HepG2 (cell line): ENCODE measurements around the gene PC. TPM values are rescaled to one million over a fixed set of nuclear protein-coding genes. Genes with fewer than 3 reads are reported as not detected.
A peak's percentile ranks its signal among the peaks of the same experiment; 100 is the strongest.

Experiments
- ATAC-seq: fragments of 200-7000 bp; cut with Tn5 transposase; 3 replicates; pipeline ENCODE4 v1.9.1; 2020; ENCODE audit warnings: mild to moderate bottlenecking, moderate library complexity
- BruUV-seq: library from RNA; stranded (reverse); fragments of 400-500 nt; replicated peaks from 2 replicates; lab custom pipeline; 2021; lab: Mats Ljungman, UMichigan
- CTCF ChIA-PET: fragments of 300-600 bp; formaldehyde crosslinking; extraction: SDS; loops from one replicate; lab custom pipeline; 2021; ENCODE audit warnings: low total read pairs, inconsistent platforms, low intra/inter-chr PET ratio; lab: Yijun Ruan, JAX
- POLR2A ChIA-PET: fragments of 350-600 bp; sonication (Branson Sonifier 250); formaldehyde crosslinking; loops from one replicate; lab custom pipeline; 2020; ENCODE audit warnings: antibody characterized with exemption, inconsistent platforms; lab: Yijun Ruan, JAX
- DNase-seq: peaks from one replicate; pipeline ENCODE4 v3.0.0-alpha.2; 2015; ENCODE audit warnings: low spot score
- FAIRE-seq: peaks from 3 replicates; lab custom pipeline; 2011; peaks lifted over from hg19 to GRCh38; lab: Jason Lieb, UNC
- H2AFZ ChIP-seq: one replicate; pipeline ENCODE4 v1.6.1; 2011; ENCODE audit warnings: low read length, inconsistent platforms
- H3K27ac ChIP-seq: fragments of 300-600 bp; 3 replicates; pipeline ENCODE4 v1.8.0; 2011; ENCODE audit warnings: mixed run types, mild to moderate bottlenecking, mixed read lengths, low read length, inconsistent platforms; ENCODE audit not compliant: insufficient read depth; ENCODE audit errors: extremely low read length
- H3K27me3 ChIP-seq, 2 experiments: fragments of 200-600 bp in 1 of 2; 2 replicates in 1 of 2; 3 replicates in 1 of 2; pipeline versions ENCODE4 v1.6.0 to v1.8.0; 2011; ENCODE audit warnings: low read length in 2 of 2, mild to moderate bottlenecking in 2 of 2, moderate library complexity in 2 of 2, inconsistent platforms in 1 of 2; ENCODE audit not compliant: insufficient read depth in 2 of 2, control insufficient read depth in 1 of 2
- H3K36me3 ChIP-seq, 2 experiments: fragments of 200-600 bp in 1 of 2; replicated peaks in 1 of 2; 2 replicates in 1 of 2; 3 replicates in 1 of 2; pipeline versions ENCODE4 v1.5.1 to v1.8.0; 2011; ENCODE audit warnings: low read length in 2 of 2, inconsistent platforms in 1 of 2; ENCODE audit not compliant: insufficient read depth in 2 of 2, control insufficient read depth in 1 of 2
- H3K4me1 ChIP-seq: 2 replicates; pipeline ENCODE4 v1.5.1; 2012; ENCODE audit warnings: low read length, inconsistent platforms; ENCODE audit not compliant: insufficient read depth
- H3K4me2 ChIP-seq: 2 replicates; pipeline ENCODE4 v1.6.0; 2011; ENCODE audit warnings: low read depth, low read length, inconsistent platforms
- H3K4me3 ChIP-seq, 3 experiments: fragments of 200-600 bp in 1 of 3; sonication (generic), shearing (Covaris generic) in 1 of 3; replicated peaks in 1 of 3; 2 replicates each; pipeline ENCODE4 v1.5.1; 2011 to 2016; ENCODE audit warnings: low read length in 3 of 3, inconsistent platforms in 2 of 3, low read depth in 2 of 3, mild to moderate bottlenecking in 2 of 3, control low read depth in 1 of 3, mixed read lengths in 1 of 3; ENCODE audit not compliant: insufficient read depth in 1 of 3
- H3K79me2 ChIP-seq: one replicate; pipeline ENCODE4 v1.6.1; 2011; ENCODE audit warnings: low read length, inconsistent platforms; ENCODE audit not compliant: insufficient read depth
- H3K9ac ChIP-seq: 2 replicates; pipeline ENCODE4 v1.6.0; 2011; ENCODE audit warnings: mild to moderate bottlenecking, low read depth, low read length, inconsistent platforms; ENCODE audit not compliant: insufficient read depth
- H3K9me3 ChIP-seq: 2 replicates; pipeline ENCODE4 v1.5.1; 2012; ENCODE audit warnings: mild to moderate bottlenecking, low read length
- H4K20me1 ChIP-seq: 2 replicates; pipeline ENCODE4 v1.6.0; 2011; ENCODE audit warnings: inconsistent platforms, mild to moderate bottlenecking, low read length, moderate library complexity; ENCODE audit not compliant: insufficient read depth
- AGO2 ChIP-seq: fragments of 200-400 bp; formaldehyde crosslinking; optimal IDR thresholded peaks from 2 replicates; pipeline ENCODE3; 2017; ENCODE audit warnings: mild to moderate bottlenecking, low read depth, low read length, moderate library complexity
- POLR2A ChIP-seq, 2 experiments: IDR thresholded peaks; 2 replicates each; pipeline ENCODE4 v1.6.1; 2011; ENCODE audit warnings: low read depth in 2 of 2, low read length in 2 of 2, mild to moderate bottlenecking in 1 of 2, moderate library complexity in 1 of 2; ENCODE audit not compliant: insufficient read depth in 1 of 2
- RBM22 ChIP-seq: fragments of 200-400 bp; formaldehyde crosslinking; optimal IDR thresholded peaks from 2 replicates; pipeline ENCODE3; 2017; ENCODE audit warnings: mild to moderate bottlenecking, low read length, moderate library complexity
- RFX3 ChIP-seq: IDR thresholded peaks from 2 replicates; pipeline ENCODE4 v1.6.1; 2016; ENCODE audit warnings: missing biosample characterization, missing genetic modification reagents
- ZNF124 ChIP-seq: sonication (generic); formaldehyde crosslinking; IDR thresholded peaks from 2 replicates; pipeline ENCODE4 v1.4.0; 2020; ENCODE audit warnings: missing genetic modification reagents
- ZNF589 ChIP-seq: sonication (generic); formaldehyde crosslinking; conservative IDR thresholded peaks from 2 replicates; pipeline ENCODE4 v1.8.0; 2022; ENCODE audit warnings: mild to moderate bottlenecking, moderate library complexity, missing genetic modification reagents
- WGBS: methylation state at CpG from one replicate; pipeline ENCODE4 v1.1.6; 2017; ENCODE audit warnings: low lambda C conversion rate; 5-methylcytosine and 5-hydroxymethylcytosine counted together
- in situ Hi-C: cut with HindIII; loops from 2 replicates; pipeline ENCODE4 v1.10.0; 2017; ENCODE audit warnings: low pct_unique_long_range_greater_than_20kb; ENCODE audit not compliant: extremely low pct_ligation_motif_present
- intact Hi-C: fragments of 100-400 bp; cut with micrococcal nuclease; formaldehyde crosslinking; loops from one replicate; pipeline ENCODE4 v1.10.0; 2022; ENCODE audit not compliant: unreplicated experiment
- polyA plus RNA-seq, 8 experiments: library from polyadenylated mRNA; depleted of rRNA in 3 of 8; stranded (reverse) in 7 of 8; unstranded in 1 of 8; fragments of >200 nt; fragmentation: Illumina TruSeq in 4 of 8; extraction: Trizol in 4 of 8; gene quantifications; 2 replicates each; pipeline versions ENCODE4 v1.2.1 to v1.2.3, GENCODE V29; 2011 to 2016; ENCODE audit warnings: low read depth in 4 of 8, missing spikeins in 1 of 8, mixed read lengths in 1 of 8; ENCODE audit not compliant: insufficient read depth in 1 of 8
- total RNA-seq, 5 experiments: library from RNA; depleted of rRNA; stranded (reverse); fragments of >200 nt; fragmentation: Illumina TruSeq; extraction: Trizol; gene quantifications; 2 replicates each; pipeline ENCODE4 v1.2.3, GENCODE V29; 2016; ENCODE audit warnings: low read depth in 1 of 5

The PC gene
- total and polyA plus RNA-seq, 2 of the 13 experiments (the other 11 are each of a cell fraction or from before 2014, with no cell fraction given), result 29.0 to 39.0 TPM

DNA sequence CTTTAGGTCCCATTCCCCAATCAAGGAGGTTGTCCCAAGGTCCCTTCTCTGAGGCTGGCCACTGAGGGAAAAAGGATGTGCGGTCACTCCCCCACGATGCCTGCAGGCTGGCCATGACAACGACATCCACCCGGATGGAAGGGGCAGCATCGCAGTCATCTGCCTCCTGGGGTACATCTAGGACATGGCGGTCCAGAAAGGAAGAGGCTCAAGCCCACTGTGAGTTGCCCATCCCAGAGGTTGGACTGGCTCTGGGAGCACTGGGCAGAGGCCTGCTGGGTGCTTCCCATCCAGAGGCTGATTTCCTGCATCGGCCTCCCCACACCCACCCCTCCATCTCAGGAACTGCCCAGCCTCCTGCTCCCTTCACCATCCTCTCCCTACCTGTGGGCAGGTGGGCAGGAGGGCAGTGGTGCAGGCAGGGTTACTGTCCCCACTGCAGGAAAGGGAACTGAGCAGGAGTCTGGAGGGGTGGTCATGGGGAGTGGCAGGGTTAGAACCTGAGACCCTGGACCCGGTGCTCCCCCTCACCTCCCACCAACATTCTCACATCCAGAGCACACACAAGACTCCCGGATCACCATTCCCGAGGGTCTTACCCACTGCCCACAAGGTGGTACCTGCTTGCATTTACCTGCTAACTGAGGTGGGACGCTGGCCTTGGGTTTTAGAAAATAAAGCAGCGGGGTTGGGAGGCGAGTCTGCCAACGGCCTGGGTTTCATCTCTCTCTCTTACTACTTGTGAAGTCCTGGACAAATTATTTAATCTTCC, 110.5 kb downstream of the PC start:
- intact Hi-C loops (no loop called here), in situ Hi-C loops (loop anchor here (10.0 to 25.0 kb wide), 3 partner anchors 127 to 435 kb away; partner anchors contain the start of genes C11orf86, CTSF and NPAS4)
- WGBS, result 90% methylated on average over 9 of the region's 14 CpGs
- peaks cover 6% of the 10 kb centered on the region; the same call in 1 of the 2 replicates for H4K20me1 ChIP-seq
- H3K27ac ChIP-seq, result no peak overlapping the region
- no peak overlapping the region for H3K9ac ChIP-seq
- BruUV-seq, result no TSS peak
- H3K4me3 ChIP-seq, result no peak overlapping the region
- TF ChIP-seq ZNF589 (CRISPR knock-in tag), result no peak
- peak; percentile 73 for TF ChIP-seq RBM22
- TF ChIP-seq AGO2, result peak; percentile 71
- peaks cover 16% of the 10 kb centered on the region for H3K4me1 ChIP-seq
- H3K79me2 ChIP-seq, result peaks cover 17% of the 10 kb centered on the region
- H3K27me3 ChIP-seq, result no peaks in the 10 kb centered on the region; a peak in 1 of 5 replicates
- H2AFZ ChIP-seq, result no peak overlapping the region
- ChIA-PET POLR2A (no interaction called here), CTCF (no interaction called here)
- no peak for DNase-seq
- no peaks in the 10 kb centered on the region for H3K9me3 ChIP-seq
- H3K4me2 ChIP-seq, result no peak overlapping the region
- no peak for FAIRE-seq
- H3K36me3 ChIP-seq, result peaks cover 25 to 54% of the 10 kb centered on the region in 2 experiments; a peak in 4 of 5 replicates
- ATAC-seq, result no peak

DNA sequence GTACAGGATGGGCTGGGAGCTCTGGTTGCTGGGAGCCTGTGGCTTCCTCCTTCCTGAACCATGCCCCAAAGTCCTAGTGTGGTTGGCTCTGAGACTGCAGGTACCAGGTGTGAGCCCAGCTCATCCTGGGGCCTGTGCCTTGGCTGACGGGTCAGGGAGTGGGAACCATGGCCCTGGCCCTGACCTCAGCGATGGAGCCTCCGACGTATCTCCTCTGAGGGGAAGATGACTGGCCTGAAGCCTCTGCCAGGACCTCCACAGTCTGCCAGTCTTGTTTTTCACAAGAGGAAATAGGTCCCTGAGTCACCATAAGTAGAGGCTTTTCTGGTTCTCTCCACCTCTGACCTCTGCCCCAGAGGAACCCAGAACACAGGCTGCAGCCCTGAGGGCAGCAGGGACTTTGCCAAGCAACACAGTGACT, 111.5 kb downstream of the PC start:
- H3K36me3 ChIP-seq, result peaks cover 21 to 51% of the 10 kb centered on the region in 2 experiments; a peak in 4 of 5 replicates
- intact Hi-C loops (no loop called here), in situ Hi-C loops (loop anchor here (10.0 to 25.0 kb wide), 3 partner anchors 128 to 434 kb away; partner anchors contain the start of genes C11orf86, CTSF and NPAS4)
- H3K4me3 ChIP-seq, result no peak overlapping the region
- H3K27me3 ChIP-seq, result no peaks in the 10 kb centered on the region; a peak in 1 of 5 replicates
- H3K4me2 ChIP-seq, result no peak overlapping the region
- ATAC-seq (no peak), DNase-seq (no peak), FAIRE-seq (no peak)
- H2AFZ ChIP-seq, result no peak overlapping the region
- H3K9ac ChIP-seq, result no peak overlapping the region
- H3K9me3 ChIP-seq, result no peaks in the 10 kb centered on the region
- ChIA-PET POLR2A (interaction anchor here (0.6 to 1.1 kb wide), 2 partner anchors 9 to 367 kb away, joined by 3 to 4 read pairs; partner anchors contain the start of gene DPP3), CTCF (no interaction called here)
- no TSS peak for BruUV-seq
- H3K27ac ChIP-seq, result no peak overlapping the region
- H3K79me2 ChIP-seq, result peaks cover 26% of the 10 kb centered on the region
- TF ChIP-seq POLR2A (IDR thresholded peaks at IDR 0.05; ENCODE audit: insufficient read depth in 1 of 2, low read depth in 2 of 2, low read length in 2 of 2), result peak in 1 of 2 experiments; percentile 29; a peak in 1 of 4 replicates
- peak; percentile 5 for TF ChIP-seq AGO2
- TF ChIP-seq ZNF124 (CRISPR knock-in tag), result no peak
- TF ChIP-seq RFX3, result no peak
- H3K4me1 ChIP-seq, result peaks cover 23% of the 10 kb centered on the region
- peaks cover 6% of the 10 kb centered on the region; the same call in 1 of the 2 replicates for H4K20me1 ChIP-seq
- WGBS, result 93% methylated on average over 3 of the region's 4 CpGs
